Activated B cell treated with CpG ODN at 0.5 μM for 24 hours (primary cell): Measurements from ENCODE around the gene MTREX. TPM values are rescaled to one million over a fixed set of nuclear protein-coding genes. Genes with fewer than 3 reads are reported as not detected.

Experiments used
- ATAC-seq: fragments of 200-7000 bp; cut with Tn5 transposase; one replicate; pipeline ENCODE4 v1.10.0; 2021; ENCODE audit warnings: low read depth, mild to moderate bottlenecking, moderate library complexity
- CTCF ChIA-PET: fragments of 350-600 bp; sonication (Branson Sonifier 250); formaldehyde crosslinking; loops from one replicate; lab custom pipeline; 2021; ENCODE audit warnings: antibody characterized with exemption; lab: Charles Lee
- POLR2A ChIA-PET: fragments of 350-600 bp; sonication (Branson Sonifier 250); formaldehyde crosslinking; loops from one replicate; lab custom pipeline; 2021; ENCODE audit warnings: antibody characterized with exemption; lab: Charles Lee
- DNase-seq: peaks from one replicate; pipeline ENCODE4 v3.0.0; 2022
- H3K27ac Mint-ChIP-seq: one replicate; pipeline ENCODE4 v1.8.0; 2020; ENCODE audit warnings: mixed read lengths
- H3K27me3 Mint-ChIP-seq: one replicate; pipeline ENCODE4 v1.8.0; 2021; ENCODE audit warnings: mixed read lengths
- H3K36me3 Mint-ChIP-seq: one replicate; pipeline ENCODE4 v1.8.0; 2021; ENCODE audit warnings: low read depth, mixed read lengths
- H3K4me1 Mint-ChIP-seq: one replicate; pipeline ENCODE4 v1.8.0; 2021; ENCODE audit warnings: mixed read lengths
- H3K4me3 Mint-ChIP-seq: one replicate; pipeline ENCODE4 v1.8.0; 2020; ENCODE audit warnings: mild to moderate bottlenecking, mixed read lengths
- H3K9me3 Mint-ChIP-seq: one replicate; pipeline ENCODE4 v1.8.0; 2020; ENCODE audit warnings: mixed read lengths
- CTCF ChIP-seq: fragments of 200-600 bp; IDR thresholded peaks from one replicate; pipeline ENCODE4 v1.8.0; 2022; ENCODE audit warnings: antibody characterized with exemption, mild to moderate bottlenecking
- intact Hi-C: fragments of 100-400 bp; cut with micrococcal nuclease; formaldehyde crosslinking; loops from one replicate; pipeline ENCODE4 v1.15.1; 2024
- total RNA-seq: library from RNA; stranded (reverse); gene quantifications from 2 replicates; pipeline ENCODE4 v1.2.3, GENCODE V29; 2022

Gene MTREX
- total RNA-seq, 1 donor from 2014 or later: 106 TPM

GRCh38 chr5:55411876-55412275 is 104.1 kb downstream of the MTREX start:
- Mint-ChIP-seq H3K27me3 (no peaks in the 10 kb centered on the region), H3K4me3 (no peak overlapping the region), H3K4me1 (peaks cover 2% of the 10 kb centered on the region), H3K27ac (no peak overlapping the region), H3K36me3 (peaks cover 61% of the 10 kb centered on the region), H3K9me3 (no peaks in the 10 kb centered on the region)
- no peak for TF ChIP-seq CTCF
- CTCF ChIA-PET: no interaction called here
- no peak for ATAC-seq
- POLR2A ChIA-PET: no interaction called here
- no peak for DNase-seq
- intact Hi-C loops: no loop called here

- H3K4me1 Mint-ChIP-seq: peaks cover 2% of the 10 kb centered on the region
- no peaks in the 10 kb centered on the region for H3K9me3 Mint-ChIP-seq
- H3K27ac Mint-ChIP-seq: no peak overlapping the region
- ATAC-seq: no peak
- DNase-seq: no peak
- H3K4me3 Mint-ChIP-seq: no peak overlapping the region
- intact Hi-C loops: no loop called here
- ChIA-PET POLR2A (no interaction called here), CTCF (no interaction called here)
- no peak for TF ChIP-seq CTCF
- H3K27me3 Mint-ChIP-seq: no peaks in the 10 kb centered on the region
- H3K36me3 Mint-ChIP-seq: peaks cover 57% of the 10 kb centered on the region
These were observed 105.9 kb downstream of the MTREX start for GRCh38 chr5:55413644-55414043.

DNA sequence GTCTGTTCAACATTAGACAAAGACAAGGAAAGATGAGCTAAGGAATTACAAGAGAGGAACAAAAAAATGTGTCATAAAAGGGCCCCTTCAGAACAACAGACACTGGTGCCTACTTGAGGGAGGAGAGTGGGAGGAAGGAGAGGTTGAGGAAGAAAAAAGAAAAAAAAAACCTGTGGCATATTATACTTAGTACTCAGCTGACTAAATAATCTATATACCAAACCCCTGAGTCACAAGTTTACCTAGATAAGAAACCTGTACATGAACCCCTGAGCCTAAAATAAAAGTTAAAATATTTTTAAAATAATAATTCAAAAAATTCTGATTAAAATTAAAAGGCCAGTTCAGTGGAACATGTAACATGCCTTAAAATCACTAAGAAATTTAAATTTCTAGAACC is 107.3 kb downstream of the MTREX start:
- H3K9me3 Mint-ChIP-seq: no peaks in the 10 kb centered on the region
- H3K27ac Mint-ChIP-seq: no peak overlapping the region
- DNase-seq: no peak
- H3K4me3 Mint-ChIP-seq: no peak overlapping the region
- no peaks in the 10 kb centered on the region for H3K27me3 Mint-ChIP-seq
- ChIA-PET POLR2A (no interaction called here), CTCF (no interaction called here)
- intact Hi-C loops: no loop called here
- H3K36me3 Mint-ChIP-seq: peaks cover 64% of the 10 kb centered on the region
- no peak for TF ChIP-seq CTCF
- no peak for ATAC-seq
- H3K4me1 Mint-ChIP-seq: peaks cover 6% of the 10 kb centered on the region

DNA sequence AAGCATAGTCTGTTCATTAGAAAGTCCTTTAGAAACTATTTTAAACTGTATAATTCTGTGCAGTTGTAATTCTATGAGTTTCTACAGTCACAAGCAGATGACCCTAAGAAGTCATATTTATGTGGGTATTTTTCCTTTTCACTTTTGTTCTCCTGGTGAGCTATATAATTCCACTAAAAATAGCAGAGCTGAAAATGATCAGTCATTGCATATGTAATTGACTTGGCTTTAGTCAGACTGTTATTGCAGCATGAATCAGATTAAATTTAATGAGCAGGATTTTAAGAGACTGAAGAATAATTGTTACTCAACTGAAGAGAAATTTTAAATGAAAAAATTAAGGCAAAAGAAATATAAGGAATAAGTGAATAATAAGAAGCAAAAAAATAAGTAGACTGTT is 108.5 kb downstream of the MTREX start:
- H3K36me3 Mint-ChIP-seq: peaks cover 66% of the 10 kb centered on the region
- ChIA-PET POLR2A (no interaction called here), CTCF (no interaction called here)
- ATAC-seq: no peak
- intact Hi-C loops: no loop called here
- H3K9me3 Mint-ChIP-seq: no peaks in the 10 kb centered on the region
- H3K27me3 Mint-ChIP-seq: no peaks in the 10 kb centered on the region
- no peak for TF ChIP-seq CTCF
- H3K4me3 Mint-ChIP-seq: no peak overlapping the region
- peaks cover 14% of the 10 kb centered on the region for H3K4me1 Mint-ChIP-seq
- no peak for DNase-seq
- H3K27ac Mint-ChIP-seq: no peak overlapping the region

DNA sequence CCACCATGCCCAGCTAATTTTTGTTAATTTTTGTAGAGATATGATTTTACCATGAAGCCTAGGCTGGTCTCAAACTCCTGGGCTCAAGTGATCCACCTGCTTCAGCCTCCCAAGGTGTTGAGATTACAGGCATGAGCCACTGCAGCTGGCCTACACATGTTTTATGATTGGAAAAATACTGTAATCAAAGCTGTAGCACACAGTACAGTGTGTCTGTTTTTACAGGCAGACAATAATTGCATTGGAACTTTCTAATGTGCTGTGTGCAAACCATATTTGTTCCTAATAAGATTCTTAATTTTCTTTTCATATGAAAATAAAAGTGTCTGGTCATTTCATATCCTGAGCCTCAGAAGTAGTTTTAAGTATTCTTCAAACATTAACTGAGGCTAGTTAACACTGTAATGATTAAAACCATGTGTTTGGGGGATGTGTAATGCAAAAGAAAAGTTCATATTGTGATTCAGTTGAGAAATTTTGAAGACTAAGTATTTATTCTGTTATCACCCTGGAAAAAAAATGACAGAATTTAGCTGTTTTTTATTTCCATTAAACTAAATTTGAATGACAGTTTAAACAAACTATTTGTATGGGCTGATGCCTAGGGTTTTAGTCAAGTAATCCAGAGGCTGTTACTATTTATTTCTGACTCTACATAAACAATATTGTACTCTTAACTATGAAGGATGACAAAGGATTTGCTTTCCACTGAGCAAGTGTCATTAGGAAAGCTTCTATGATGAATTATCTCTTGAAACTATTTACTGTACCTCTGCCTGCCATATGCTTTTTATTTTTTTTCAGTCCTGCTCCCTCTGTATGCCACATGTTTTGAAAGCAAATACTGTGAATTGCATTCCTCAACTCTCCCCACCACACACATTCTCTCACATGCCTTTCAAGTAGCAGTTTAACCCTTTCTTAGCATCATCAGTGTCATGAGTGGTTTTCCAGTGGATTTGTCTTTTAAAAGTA is 111.5 kb downstream of the MTREX start:
- ChIA-PET POLR2A (no interaction called here), CTCF (no interaction called here)
- Mint-ChIP-seq H3K4me1 (peaks cover 14% of the 10 kb centered on the region), H3K36me3 (peaks cover 72% of the 10 kb centered on the region), H3K27me3 (no peaks in the 10 kb centered on the region), H3K4me3 (no peak overlapping the region), H3K27ac (no peak overlapping the region), H3K9me3 (no peaks in the 10 kb centered on the region)
- no peak for DNase-seq
- no peak for ATAC-seq
- no peak for TF ChIP-seq CTCF
- intact Hi-C loops: no loop called here
